ENCODE measurements around the gene ABHD10. TPM values are rescaled to one million over a fixed set of nuclear protein-coding genes. Genes with fewer than 3 reads are reported as not detected.

The ABHD10 gene
- polyA plus RNA-seq, 1 donor = 30.4 TPM

Other genes with a start within 250 kb of the ABHD10 start
- 22.2 TPM for gene PHLDB2, start 119.8 kb upstream of the ABHD10 start, polyA plus RNA-seq
- 20.2 TPM for gene TAGLN3, start 19.9 kb downstream of the ABHD10 start, polyA plus RNA-seq
- gene TMPRSS7, start 55.7 kb downstream of the ABHD10 start, polyA plus RNA-seq = 0.48 TPM
- gene C3orf52, start 107.4 kb downstream of the ABHD10 start, polyA plus RNA-seq = 14.1 TPM
- gene GCSAM, start 154.2 kb downstream of the ABHD10 start, polyA plus RNA-seq = 3.7 TPM

All from large intestine (tissue), 1 donor.